HEK293T (cell line): ENCODE measurements around the gene SMCO2.
"Not testable (repeated sequence)": the region's sequence is repeated elsewhere in the genome, so short reads cannot be mapped to it uniquely, and the experiment has no call there.

Experiments
- ELF4 ChIP-seq: fragments of 450-650 bp; IDR thresholded peaks from 2 replicates; pipeline ENCODE4 v1.6.1; 2017; ENCODE audit warnings: antibody characterized with exemption
- FOXK2 ChIP-seq: fragments of 450-650 bp; IDR thresholded peaks from 2 replicates; pipeline ENCODE4 v1.6.1; 2016; ENCODE audit warnings: mild to moderate bottlenecking
- FOXM1 ChIP-seq: fragments of 450-650 bp; IDR thresholded peaks from 2 replicates; pipeline ENCODE4 v1.6.1; 2017; ENCODE audit warnings: mild to moderate bottlenecking, borderline replicate concordance
- HDGF ChIP-seq: fragments of 450-650 bp; IDR thresholded peaks from 2 replicates; pipeline ENCODE4 v1.6.1; 2017; ENCODE audit warnings: antibody characterized with exemption, borderline replicate concordance
- L3MBTL2 ChIP-seq: fragments of 450-650 bp; conservative IDR thresholded peaks from 2 replicates; pipeline ENCODE4 v1.6.1; 2016; ENCODE audit warnings: mild to moderate bottlenecking
- PKNOX1 ChIP-seq: fragments of 450-650 bp; IDR thresholded peaks from 2 replicates; pipeline ENCODE4 v1.6.1; 2016
- SP1 ChIP-seq: fragments of 450-650 bp; IDR thresholded peaks from 2 replicates; pipeline ENCODE4 v1.6.1; 2017
- SUZ12 ChIP-seq: fragments of 450-650 bp; IDR thresholded peaks from 2 replicates; pipeline ENCODE4 v1.6.1; 2016; ENCODE audit warnings: mild to moderate bottlenecking
- TARDBP ChIP-seq: fragments of 450-650 bp; IDR thresholded peaks from 2 replicates; pipeline ENCODE4 v1.6.1; 2016
- ZNF384 ChIP-seq: fragments of 450-650 bp; IDR thresholded peaks from 2 replicates; pipeline ENCODE4 v1.6.1; 2016

- not testable (repeated sequence) for TF ChIP-seq SUZ12, L3MBTL2, HDGF, PKNOX1, SP1, FOXK2, ELF4, TARDBP, FOXM1, ZNF384
Measured at GRCh38 chr12:27544858-27545257, 98.3 kb downstream of the SMCO2 start.
